Measurements from ENCODE around the gene COL5A2.

Gene COL5A2

DNA sequence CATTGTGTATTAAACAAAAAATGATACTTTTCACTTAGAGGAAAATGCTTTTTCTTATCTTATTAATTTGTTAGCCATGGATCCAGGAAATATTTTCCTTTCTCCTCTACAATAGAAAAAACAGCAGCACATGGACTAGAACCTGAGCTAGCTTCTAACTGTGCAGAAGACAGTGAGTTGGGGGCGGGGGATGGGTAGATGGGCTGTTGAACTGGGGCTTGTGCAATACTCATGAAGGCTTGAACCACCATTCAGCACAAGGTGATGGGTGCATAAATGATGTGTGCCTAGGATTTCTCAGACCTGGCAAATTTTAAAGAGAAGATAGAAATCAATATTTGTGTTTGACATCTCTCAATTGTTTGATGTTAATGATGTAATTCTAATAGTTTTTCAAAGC is 42.0 kb downstream of the COL5A2 start:
- Histone ChIP-seq H3K27me3 (ENCODE audit: low read length) (no peaks in the 10 kb centered on the region), H3F3A (ENCODE audit: insufficient read depth) (no peaks in the 10 kb centered on the region), H3K4me2 (ENCODE audit: low read depth, low read length, poor library complexity, severe bottlenecking) (no peak overlapping the region), H3K9me3 (ENCODE audit: insufficient read depth, low read length) (no peaks in the 10 kb centered on the region), H3K36me3 (ENCODE audit: low read length) (no peaks in the 10 kb centered on the region), H2AFZ (ENCODE audit: low read depth, low read length, severe bottlenecking) (no peak overlapping the region), H3K9me2 (replicated peaks; ENCODE audit: insufficient read depth, low read length) (no peaks in the 10 kb centered on the region), H3K9ac (ENCODE audit: low read length) (no peak overlapping the region), H4K20me1 (ENCODE audit: low read depth, low read length) (0 out of 2 replicates have a peak, but pooled peaks cover 5% of the 10 kb centered on the region), H3K79me2 (ENCODE audit: insufficient read depth, low read length) (no peaks in the 10 kb centered on the region), H3K4me3 (ENCODE audit: insufficient read depth, low read length, poor library complexity, severe bottlenecking) (no peak overlapping the region), H3K27ac (ENCODE audit: low read depth, low read length) (no peak overlapping the region)
- TF ChIP-seq EZH2phosphoT487 (conservative IDR thresholded peaks at IDR 0.05; ENCODE audit: low read length), result no peak
- TF ChIP-seq, protein P1, sequence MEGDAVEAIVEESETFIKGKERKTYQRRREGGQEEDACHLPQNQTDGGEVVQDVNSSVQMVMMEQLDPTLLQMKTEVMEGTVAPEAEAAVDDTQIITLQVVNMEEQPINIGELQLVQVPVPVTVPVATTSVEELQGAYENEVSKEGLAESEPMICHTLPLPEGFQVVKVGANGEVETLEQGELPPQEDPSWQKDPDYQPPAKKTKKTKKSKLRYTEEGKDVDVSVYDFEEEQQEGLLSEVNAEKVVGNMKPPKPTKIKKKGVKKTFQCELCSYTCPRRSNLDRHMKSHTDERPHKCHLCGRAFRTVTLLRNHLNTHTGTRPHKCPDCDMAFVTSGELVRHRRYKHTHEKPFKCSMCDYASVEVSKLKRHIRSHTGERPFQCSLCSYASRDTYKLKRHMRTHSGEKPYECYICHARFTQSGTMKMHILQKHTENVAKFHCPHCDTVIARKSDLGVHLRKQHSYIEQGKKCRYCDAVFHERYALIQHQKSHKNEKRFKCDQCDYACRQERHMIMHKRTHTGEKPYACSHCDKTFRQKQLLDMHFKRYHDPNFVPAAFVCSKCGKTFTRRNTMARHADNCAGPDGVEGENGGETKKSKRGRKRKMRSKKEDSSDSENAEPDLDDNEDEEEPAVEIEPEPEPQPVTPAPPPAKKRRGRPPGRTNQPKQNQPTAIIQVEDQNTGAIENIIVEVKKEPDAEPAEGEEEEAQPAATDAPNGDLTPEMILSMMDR (IDR thresholded peaks at IDR 0.05; ENCODE audit: insufficient read depth, low read length, poor library complexity, severe bottlenecking), result no peak

DNA sequence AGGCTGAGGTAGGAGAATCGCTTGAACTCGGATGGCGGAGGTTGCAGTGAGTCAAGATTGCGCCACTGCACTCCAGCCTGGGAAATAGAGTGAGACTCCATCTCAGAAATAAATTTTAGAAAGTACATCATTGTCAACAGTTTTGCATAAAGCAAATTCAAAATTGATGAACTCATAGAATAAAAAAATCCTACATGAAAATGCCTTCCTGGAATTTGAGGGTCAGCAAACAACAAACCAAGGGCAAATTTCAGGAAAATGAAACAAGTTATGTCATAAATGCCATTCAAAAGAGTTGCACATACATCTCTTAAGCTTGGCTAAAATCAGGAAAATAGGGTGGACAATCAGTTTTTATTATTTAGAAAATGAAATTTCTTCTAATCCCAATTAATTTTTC is 45.1 kb downstream of the COL5A2 start:
- H3K4me2 ChIP-seq (ENCODE audit: low read depth, low read length, poor library complexity, severe bottlenecking), result no peak overlapping the region
- no peaks in the 10 kb centered on the region for H3K36me3 ChIP-seq (ENCODE audit: low read length)
- H3K9me2 ChIP-seq (replicated peaks; ENCODE audit: insufficient read depth, low read length), result no peaks in the 10 kb centered on the region
- H3F3A ChIP-seq (ENCODE audit: insufficient read depth), result no peaks in the 10 kb centered on the region
- H3K27me3 ChIP-seq (ENCODE audit: low read length), result 0 out of 2 replicates have a peak, but pooled peaks cover 4% of the 10 kb centered on the region
- no peak overlapping the region for H3K9ac ChIP-seq (ENCODE audit: low read length)
- no peaks in the 10 kb centered on the region for H4K20me1 ChIP-seq (ENCODE audit: low read depth, low read length)
- H3K9me3 ChIP-seq (ENCODE audit: insufficient read depth, low read length), result no peaks in the 10 kb centered on the region
- H3K79me2 ChIP-seq (ENCODE audit: insufficient read depth, low read length), result no peaks in the 10 kb centered on the region
- no peak for TF ChIP-seq EZH2phosphoT487 (conservative IDR thresholded peaks at IDR 0.05; ENCODE audit: low read length)
- TF ChIP-seq, protein P1 (IDR thresholded peaks at IDR 0.05; ENCODE audit: insufficient read depth, low read length, poor library complexity, severe bottlenecking), result no peak
- no peak overlapping the region for H2AFZ ChIP-seq (ENCODE audit: low read depth, low read length, severe bottlenecking)
- no peak overlapping the region for H3K27ac ChIP-seq (ENCODE audit: low read depth, low read length)
- H3K4me3 ChIP-seq (ENCODE audit: insufficient read depth, low read length, poor library complexity, severe bottlenecking), result no peak overlapping the region

- no peaks in the 10 kb centered on the region for H3F3A ChIP-seq (ENCODE audit: insufficient read depth)
- no peaks in the 10 kb centered on the region for H3K36me3 ChIP-seq (ENCODE audit: low read length)
- no peak overlapping the region for H3K4me3 ChIP-seq (ENCODE audit: insufficient read depth, low read length, poor library complexity, severe bottlenecking)
- no peaks in the 10 kb centered on the region for H3K9me3 ChIP-seq (ENCODE audit: insufficient read depth, low read length)
- H3K9ac ChIP-seq (ENCODE audit: low read length), result no peak overlapping the region
- TF ChIP-seq EZH2phosphoT487 (conservative IDR thresholded peaks at IDR 0.05; ENCODE audit: low read length), result no peak
- TF ChIP-seq, protein P1 (IDR thresholded peaks at IDR 0.05; ENCODE audit: insufficient read depth, low read length, poor library complexity, severe bottlenecking), result no peak
- no peaks in the 10 kb centered on the region for H3K9me2 ChIP-seq (replicated peaks; ENCODE audit: insufficient read depth, low read length)
- no peak overlapping the region for H3K4me2 ChIP-seq (ENCODE audit: low read depth, low read length, poor library complexity, severe bottlenecking)
- H3K27ac ChIP-seq (ENCODE audit: low read depth, low read length), result no peak overlapping the region
- H4K20me1 ChIP-seq (ENCODE audit: low read depth, low read length), result no peaks in the 10 kb centered on the region
- no peaks in the 10 kb centered on the region for H3K79me2 ChIP-seq (ENCODE audit: insufficient read depth, low read length)
- H2AFZ ChIP-seq (ENCODE audit: low read depth, low read length, severe bottlenecking), result no peak overlapping the region
- H3K27me3 ChIP-seq (ENCODE audit: low read length), result 0 out of 2 replicates have a peak, but pooled peaks cover 4% of the 10 kb centered on the region
These were observed 47.6 kb downstream of the COL5A2 start for GRCh38 chr2:189131991-189132390.
